ENCODE measurements around the gene ESYT2. TPM values are rescaled to one million over a fixed set of nuclear protein-coding genes. Genes with fewer than 3 reads are reported as not detected.

The ESYT2 gene
- total RNA-seq, 1 donor from 2014 or later: 60.9 TPM

DNA sequence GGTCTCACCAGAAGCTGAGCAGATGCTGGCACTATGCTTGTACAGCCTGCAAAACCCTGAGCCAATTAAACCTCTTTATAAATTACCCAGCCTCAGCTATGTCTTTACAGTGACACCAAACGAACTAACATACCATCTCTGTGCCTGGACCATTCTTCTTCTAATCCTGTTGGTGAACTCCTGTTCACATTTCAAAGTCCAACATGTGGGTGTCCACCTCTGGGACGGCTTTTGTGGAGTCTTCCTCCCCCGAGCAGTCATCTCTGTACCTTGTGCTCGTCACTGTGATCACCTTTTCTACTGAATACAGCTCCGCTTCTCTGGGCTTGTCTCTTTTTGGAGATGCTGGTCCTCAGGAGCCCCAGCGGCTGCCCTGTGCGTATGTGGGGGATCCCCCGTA is 7.4 kb upstream of the ESYT2 start:
- no peak overlapping the region for H3K27ac Mint-ChIP-seq (ENCODE audit: unreplicated experiment)
- TF ChIP-seq, protein P1, sequence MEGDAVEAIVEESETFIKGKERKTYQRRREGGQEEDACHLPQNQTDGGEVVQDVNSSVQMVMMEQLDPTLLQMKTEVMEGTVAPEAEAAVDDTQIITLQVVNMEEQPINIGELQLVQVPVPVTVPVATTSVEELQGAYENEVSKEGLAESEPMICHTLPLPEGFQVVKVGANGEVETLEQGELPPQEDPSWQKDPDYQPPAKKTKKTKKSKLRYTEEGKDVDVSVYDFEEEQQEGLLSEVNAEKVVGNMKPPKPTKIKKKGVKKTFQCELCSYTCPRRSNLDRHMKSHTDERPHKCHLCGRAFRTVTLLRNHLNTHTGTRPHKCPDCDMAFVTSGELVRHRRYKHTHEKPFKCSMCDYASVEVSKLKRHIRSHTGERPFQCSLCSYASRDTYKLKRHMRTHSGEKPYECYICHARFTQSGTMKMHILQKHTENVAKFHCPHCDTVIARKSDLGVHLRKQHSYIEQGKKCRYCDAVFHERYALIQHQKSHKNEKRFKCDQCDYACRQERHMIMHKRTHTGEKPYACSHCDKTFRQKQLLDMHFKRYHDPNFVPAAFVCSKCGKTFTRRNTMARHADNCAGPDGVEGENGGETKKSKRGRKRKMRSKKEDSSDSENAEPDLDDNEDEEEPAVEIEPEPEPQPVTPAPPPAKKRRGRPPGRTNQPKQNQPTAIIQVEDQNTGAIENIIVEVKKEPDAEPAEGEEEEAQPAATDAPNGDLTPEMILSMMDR (IDR thresholded peaks at IDR 0.05; ENCODE audit: insufficient read depth, low read depth, low read length): no peak
- no peak for TF ChIP-seq EZH2 (IDR thresholded peaks at IDR 0.05; ENCODE audit: insufficient read depth, low read length)
- no peak overlapping the region for H3K4me3 Mint-ChIP-seq (ENCODE audit: unreplicated experiment)
- Histone ChIP-seq H3K27ac (ENCODE audit: low read depth, low read length) (no peak overlapping the region), H3K9me3 (ENCODE audit: insufficient read depth, low read depth, low read length) (no peaks in the 10 kb centered on the region), H4K20me1 (ENCODE audit: insufficient read depth, low read length) (no peaks in the 10 kb centered on the region), H3K27me3 (ENCODE audit: insufficient read depth, low read length) (no peaks in the 10 kb centered on the region), H3K9ac (ENCODE audit: low read length) (no peak overlapping the region), H3K4me1 (ENCODE audit: insufficient read depth, low read length) (no peaks in the 10 kb centered on the region), H3K4me2 (ENCODE audit: low read length) (no peak overlapping the region), H3K36me3 (ENCODE audit: insufficient read depth, low read length) (no peaks in the 10 kb centered on the region), H2AFZ (ENCODE audit: low read depth, low read length) (no peak overlapping the region), H3K4me3 (ENCODE audit: insufficient read depth, low read depth, low read length) (no peak overlapping the region), H3K79me2 (ENCODE audit: insufficient read depth, low read length) (no peaks in the 10 kb centered on the region)
- H3K9me3 Mint-ChIP-seq (ENCODE audit: unreplicated experiment): peaks cover 3% of the 10 kb centered on the region
- no peaks in the 10 kb centered on the region for H3K27me3 Mint-ChIP-seq (ENCODE audit: low read depth, unreplicated experiment)
- DNase-seq (ENCODE audit: low read depth) (no peak), FAIRE-seq (no peak)
- H3K36me3 Mint-ChIP-seq (ENCODE audit: low read depth, unreplicated experiment): peaks cover 2% of the 10 kb centered on the region
- no peaks in the 10 kb centered on the region for H3K4me1 Mint-ChIP-seq (ENCODE audit: low read depth, unreplicated experiment)

GRCh38 chr7:158834878-158835784 is 5.8 kb upstream of the ESYT2 start:
- Histone ChIP-seq H3K4me3 (ENCODE audit: insufficient read depth, low read depth, low read length) (no peak overlapping the region), H3K4me1 (ENCODE audit: insufficient read depth, low read length) (peaks cover 3% of the 10 kb centered on the region), H3K4me2 (ENCODE audit: low read length) (no peak overlapping the region), H3K27me3 (ENCODE audit: insufficient read depth, low read length) (no peaks in the 10 kb centered on the region), H4K20me1 (ENCODE audit: insufficient read depth, low read length) (no peaks in the 10 kb centered on the region), H3K9me3 (ENCODE audit: insufficient read depth, low read depth, low read length) (no peaks in the 10 kb centered on the region), H3K79me2 (ENCODE audit: insufficient read depth, low read length) (no peaks in the 10 kb centered on the region), H3K9ac (ENCODE audit: low read length) (no peak overlapping the region), H3K27ac (ENCODE audit: low read depth, low read length) (no peak overlapping the region), H3K36me3 (ENCODE audit: insufficient read depth, low read length) (no peaks in the 10 kb centered on the region), H2AFZ (ENCODE audit: low read depth, low read length) (no peak overlapping the region)
- no peak for DNase-seq (ENCODE audit: low read depth)
- Mint-ChIP-seq H3K27me3 (ENCODE audit: low read depth, unreplicated experiment) (no peaks in the 10 kb centered on the region), H3K27ac (ENCODE audit: unreplicated experiment) (no peak overlapping the region), H3K9me3 (ENCODE audit: unreplicated experiment) (peaks cover 3% of the 10 kb centered on the region), H3K4me3 (ENCODE audit: unreplicated experiment) (no peak overlapping the region), H3K36me3 (ENCODE audit: low read depth, unreplicated experiment) (peaks cover 2% of the 10 kb centered on the region), H3K4me1 (ENCODE audit: low read depth, unreplicated experiment) (no peaks in the 10 kb centered on the region)
- TF ChIP-seq EZH2 (IDR thresholded peaks at IDR 0.05; ENCODE audit: insufficient read depth, low read length): no peak
- TF ChIP-seq, protein P1 (IDR thresholded peaks at IDR 0.05; ENCODE audit: insufficient read depth, low read depth, low read length): no peak
- FAIRE-seq: no peak

DNA sequence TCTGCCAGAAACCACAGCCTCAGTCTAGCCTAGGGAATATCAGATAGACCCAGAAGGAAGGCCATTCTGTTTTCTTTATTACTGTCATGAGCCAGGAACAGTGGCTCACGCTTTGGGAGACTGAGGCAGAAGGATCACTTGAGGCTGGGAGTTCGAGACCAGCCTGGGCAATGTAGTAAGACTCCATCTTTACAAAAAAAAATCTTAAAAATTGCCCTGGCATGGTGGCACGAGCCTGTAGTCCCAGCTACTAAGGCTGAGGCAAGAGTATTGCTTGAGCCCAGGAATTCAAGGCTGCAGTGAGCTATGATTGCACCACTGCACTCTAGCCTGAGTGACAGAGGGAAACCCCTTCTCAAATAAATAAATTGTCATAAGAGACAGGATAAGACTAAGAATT is 3.7 kb upstream of the ESYT2 start:
- no peak for DNase-seq (ENCODE audit: low read depth)
- H3K4me1 ChIP-seq (ENCODE audit: insufficient read depth, low read length): peaks cover 5% of the 10 kb centered on the region
- no peak overlapping the region for H2AFZ ChIP-seq (ENCODE audit: low read depth, low read length)
- no peak overlapping the region for H3K4me2 ChIP-seq (ENCODE audit: low read length)
- H3K27ac ChIP-seq (ENCODE audit: low read depth, low read length): no peak overlapping the region
- Mint-ChIP-seq H3K27me3 (ENCODE audit: low read depth, unreplicated experiment) (no peaks in the 10 kb centered on the region), H3K4me3 (ENCODE audit: unreplicated experiment) (no peak overlapping the region), H3K9me3 (ENCODE audit: unreplicated experiment) (peaks cover 3% of the 10 kb centered on the region), H3K27ac (ENCODE audit: unreplicated experiment) (no peak overlapping the region), H3K36me3 (ENCODE audit: low read depth, unreplicated experiment) (peaks cover 2% of the 10 kb centered on the region), H3K4me1 (ENCODE audit: low read depth, unreplicated experiment) (no peaks in the 10 kb centered on the region)
- FAIRE-seq: no peak
- H3K79me2 ChIP-seq (ENCODE audit: insufficient read depth, low read length): peaks cover 6% of the 10 kb centered on the region
- H4K20me1 ChIP-seq (ENCODE audit: insufficient read depth, low read length): peaks cover 3% of the 10 kb centered on the region
- TF ChIP-seq, protein P1 (IDR thresholded peaks at IDR 0.05; ENCODE audit: insufficient read depth, low read depth, low read length): no peak
- no peak for TF ChIP-seq EZH2 (IDR thresholded peaks at IDR 0.05; ENCODE audit: insufficient read depth, low read length)
- H3K36me3 ChIP-seq (ENCODE audit: insufficient read depth, low read length): no peaks in the 10 kb centered on the region
- H3K27me3 ChIP-seq (ENCODE audit: insufficient read depth, low read length): no peaks in the 10 kb centered on the region
- H3K9ac ChIP-seq (ENCODE audit: low read length): no peak overlapping the region
- no peaks in the 10 kb centered on the region for H3K9me3 ChIP-seq (ENCODE audit: insufficient read depth, low read depth, low read length)
- no peak overlapping the region for H3K4me3 ChIP-seq (ENCODE audit: insufficient read depth, low read depth, low read length)

All from astrocyte (in vitro differentiated cells and primary cell).